Measurements from ENCODE around the gene LRRN2. TPM values are rescaled to one million over a fixed set of nuclear protein-coding genes. Genes with fewer than 3 reads are reported as not detected.
A peak's percentile ranks its signal among the peaks of the same experiment; 100 is the strongest.

The LRRN2 gene
- total and polyA plus RNA-seq, 9 of the 15 experiments (the other 6 are each of a cell fraction or from before 2014, with no cell fraction given): 0.05 TPM; not detected in 8

DNA sequence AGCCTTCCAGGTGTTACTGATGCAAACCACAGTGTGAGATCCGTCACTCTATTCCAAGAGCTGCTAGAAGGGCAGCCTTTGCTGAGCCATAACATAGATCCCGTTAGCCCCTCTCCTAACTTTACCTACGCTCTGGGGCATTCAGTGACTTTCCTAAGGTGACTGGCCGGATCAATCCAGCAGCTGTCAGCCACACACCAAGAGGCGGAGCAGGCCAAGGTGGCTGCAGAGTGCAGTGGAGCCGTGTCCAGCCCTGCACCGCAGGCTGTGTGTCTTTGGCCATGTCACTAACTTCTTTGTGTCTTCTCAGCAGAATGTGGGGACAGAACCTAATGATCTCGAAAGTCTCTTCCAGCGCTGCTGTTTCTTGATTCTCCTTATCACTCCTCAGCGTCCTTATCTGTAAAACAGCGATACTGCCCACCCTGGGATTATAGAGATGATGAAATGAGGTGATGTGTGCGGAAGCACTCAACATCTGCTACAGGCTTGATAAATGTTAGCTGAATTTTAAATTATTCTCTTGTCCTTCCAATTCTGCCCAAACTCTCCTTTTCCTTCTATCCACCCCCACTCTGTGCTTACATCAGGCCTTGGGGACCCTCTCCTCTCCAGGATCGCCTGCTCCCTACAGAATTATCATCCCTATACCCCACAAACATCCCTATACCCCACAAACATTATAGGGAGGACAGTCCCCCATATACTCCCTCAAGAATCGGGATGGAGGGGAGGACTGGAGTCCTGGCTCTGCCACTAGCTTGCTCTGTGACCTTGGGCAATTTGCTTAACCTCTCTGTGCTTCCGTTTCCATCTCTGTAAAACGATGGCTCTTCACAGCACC lies 25.8 kb upstream of the LRRN2 start (continued):
- TF ChIP-seq, protein P1, sequence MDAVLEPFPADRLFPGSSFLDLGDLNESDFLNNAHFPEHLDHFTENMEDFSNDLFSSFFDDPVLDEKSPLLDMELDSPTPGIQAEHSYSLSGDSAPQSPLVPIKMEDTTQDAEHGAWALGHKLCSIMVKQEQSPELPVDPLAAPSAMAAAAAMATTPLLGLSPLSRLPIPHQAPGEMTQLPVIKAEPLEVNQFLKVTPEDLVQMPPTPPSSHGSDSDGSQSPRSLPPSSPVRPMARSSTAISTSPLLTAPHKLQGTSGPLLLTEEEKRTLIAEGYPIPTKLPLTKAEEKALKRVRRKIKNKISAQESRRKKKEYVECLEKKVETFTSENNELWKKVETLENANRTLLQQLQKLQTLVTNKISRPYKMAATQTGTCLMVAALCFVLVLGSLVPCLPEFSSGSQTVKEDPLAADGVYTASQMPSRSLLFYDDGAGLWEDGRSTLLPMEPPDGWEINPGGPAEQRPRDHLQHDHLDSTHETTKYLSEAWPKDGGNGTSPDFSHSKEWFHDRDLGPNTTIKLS (IDR thresholded peaks at IDR 0.05; ENCODE audit: borderline replicate concordance, low read depth): peak; percentile 97
- TF ChIP-seq FOXM1 (IDR thresholded peaks at IDR 0.05; ENCODE audit: low read depth): peak; percentile 97
- no peak; the same call in 1 of the 2 replicates for TF ChIP-seq FOXM1 (CRISPR knock-in tag; IDR thresholded peaks at IDR 0.05; ENCODE audit: low read depth)
- TF ChIP-seq ZKSCAN1 (IDR thresholded peaks at IDR 0.05; ENCODE audit: low read depth, low read length): no peak
- TF ChIP-seq NFIC (IDR thresholded peaks at IDR 0.05): peak; percentile 93
- TF ChIP-seq RHOXF2B (CRISPR knock-in tag; conservative IDR thresholded peaks at IDR 0.05): peak; percentile 83; the same call in 1 of the 2 replicates
- peak; percentile 89; the same call in 1 of the 2 replicates for TF ChIP-seq PTBP1 (IDR thresholded peaks at IDR 0.05; ENCODE audit: low read depth, low read length)
- TF ChIP-seq HIVEP1 (CRISPR knock-in tag; IDR thresholded peaks at IDR 0.05): no peak
- TF ChIP-seq ILK (tag; IDR thresholded peaks at IDR 0.05; ENCODE audit: borderline replicate concordance, low read depth): no peak
- peak; percentile 56; the same call in 1 of the 2 replicates for TF ChIP-seq ZKSCAN8 (CRISPR knock-in tag; IDR thresholded peaks at IDR 0.05)
- TF ChIP-seq, protein P2, sequence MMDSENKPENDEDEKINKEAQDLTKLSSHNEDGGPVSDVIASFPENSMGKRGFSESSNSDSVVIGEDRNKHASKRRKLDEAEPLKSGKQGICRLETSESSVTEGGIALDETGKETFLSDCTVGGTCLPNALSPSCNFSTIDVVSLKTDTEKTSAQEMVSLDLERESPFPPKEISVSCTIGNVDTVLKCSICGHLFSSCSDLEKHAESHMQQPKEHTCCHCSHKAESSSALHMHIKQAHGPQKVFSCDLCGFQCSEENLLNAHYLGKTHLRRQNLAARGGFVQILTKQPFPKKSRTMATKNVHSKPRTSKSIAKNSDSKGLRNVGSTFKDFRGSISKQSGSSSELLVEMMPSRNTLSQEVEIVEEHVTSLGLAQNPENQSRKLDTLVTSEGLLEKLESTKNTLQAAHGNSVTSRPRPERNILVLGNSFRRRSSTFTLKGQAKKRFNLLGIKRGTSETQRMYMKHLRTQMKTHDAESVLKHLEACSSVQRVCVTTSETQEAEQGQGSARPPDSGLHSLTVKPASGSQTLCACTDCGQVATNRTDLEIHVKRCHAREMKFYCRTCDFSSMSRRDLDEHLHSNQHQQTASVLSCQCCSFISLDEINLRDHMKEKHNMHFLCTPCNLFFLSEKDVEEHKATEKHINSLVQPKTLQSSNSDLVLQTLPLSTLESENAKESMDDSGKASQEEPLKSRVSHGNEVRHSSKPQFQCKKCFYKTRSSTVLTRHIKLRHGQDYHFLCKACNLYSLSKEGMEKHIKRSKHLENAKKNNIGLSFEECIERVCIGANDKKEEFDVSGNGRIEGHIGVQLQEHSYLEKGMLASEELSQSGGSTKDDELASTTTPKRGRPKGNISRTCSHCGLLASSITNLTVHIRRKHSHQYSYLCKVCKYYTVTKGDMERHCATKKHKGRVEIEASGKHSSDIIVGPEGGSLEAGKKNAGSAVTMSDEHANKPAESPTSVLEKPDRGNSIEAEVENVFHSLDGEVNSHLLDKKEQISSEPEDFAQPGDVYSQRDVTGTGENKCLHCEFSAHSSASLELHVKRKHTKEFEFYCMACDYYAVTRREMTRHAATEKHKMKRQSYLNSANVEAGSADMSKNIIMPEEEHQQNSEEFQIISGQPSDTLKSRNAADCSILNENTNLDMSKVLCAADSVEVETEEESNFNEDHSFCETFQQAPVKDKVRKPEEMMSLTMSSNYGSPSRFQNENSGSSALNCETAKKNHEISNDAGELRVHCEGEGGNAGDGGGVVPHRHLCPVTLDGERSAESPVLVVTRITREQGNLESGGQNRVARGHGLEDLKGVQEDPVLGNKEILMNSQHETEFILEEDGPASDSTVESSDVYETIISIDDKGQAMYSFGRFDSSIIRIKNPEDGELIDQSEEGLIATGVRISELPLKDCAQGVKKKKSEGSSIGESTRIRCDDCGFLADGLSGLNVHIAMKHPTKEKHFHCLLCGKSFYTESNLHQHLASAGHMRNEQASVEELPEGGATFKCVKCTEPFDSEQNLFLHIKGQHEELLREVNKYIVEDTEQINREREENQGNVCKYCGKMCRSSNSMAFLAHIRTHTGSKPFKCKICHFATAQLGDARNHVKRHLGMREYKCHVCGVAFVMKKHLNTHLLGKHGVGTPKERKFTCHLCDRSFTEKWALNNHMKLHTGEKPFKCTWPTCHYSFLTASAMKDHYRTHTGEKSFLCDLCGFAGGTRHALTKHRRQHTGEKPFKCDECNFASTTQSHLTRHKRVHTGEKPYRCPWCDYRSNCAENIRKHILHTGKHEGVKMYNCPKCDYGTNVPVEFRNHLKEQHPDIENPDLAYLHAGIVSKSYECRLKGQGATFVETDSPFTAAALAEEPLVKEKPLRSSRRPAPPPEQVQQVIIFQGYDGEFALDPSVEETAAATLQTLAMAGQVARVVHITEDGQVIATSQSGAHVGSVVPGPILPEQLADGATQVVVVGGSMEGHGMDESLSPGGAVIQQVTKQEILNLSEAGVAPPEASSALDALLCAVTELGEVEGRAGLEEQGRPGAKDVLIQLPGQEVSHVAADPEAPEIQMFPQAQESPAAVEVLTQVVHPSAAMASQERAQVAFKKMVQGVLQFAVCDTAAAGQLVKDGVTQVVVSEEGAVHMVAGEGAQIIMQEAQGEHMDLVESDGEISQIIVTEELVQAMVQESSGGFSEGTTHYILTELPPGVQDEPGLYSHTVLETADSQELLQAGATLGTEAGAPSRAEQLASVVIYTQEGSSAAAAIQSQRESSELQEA (IDR thresholded peaks at IDR 0.05; ENCODE audit: low read depth): no peak
- no peak for TF ChIP-seq ZFPM2 (CRISPR knock-in tag; IDR thresholded peaks at IDR 0.05)
- peak; percentile 93 for TF ChIP-seq FOSL1 (tag; conservative IDR thresholded peaks at IDR 0.05)
- no peak for TF ChIP-seq CHD1 (IDR thresholded peaks at IDR 0.05; ENCODE audit: low read length)
- TF ChIP-seq HOXB6 (CRISPR knock-in tag; IDR thresholded peaks at IDR 0.05; ENCODE audit: borderline replicate concordance): no peak
- no peak for TF ChIP-seq ZBTB34 (CRISPR knock-in tag; IDR thresholded peaks at IDR 0.05)
- 0 out of 4 replicates have a peak, but pooled peaks of 1 of the 2 experiments have one; percentile 14 for TF ChIP-seq NONO (IDR thresholded peaks at IDR 0.05; ENCODE audit: low read depth in 2 of 2, low read length in 1 of 2)

All from K562 (cell line).